B cell (primary cell): Measurements from ENCODE around the gene CCDC102A.

ENCODE experiments used
- EZH2 ChIP-seq: IDR thresholded peaks from 2 replicates; pipeline ENCODE4 v1.6.1; 2012; ENCODE audit warnings: borderline replicate concordance, low read depth, mild to moderate bottlenecking, moderate library complexity, low read length; ENCODE audit not compliant: insufficient read depth, poor library complexity, severe bottlenecking
- TF ChIP-seq, protein P1 (sequence below): fragments of 200-600 bp; IDR thresholded peaks from one replicate; pipeline ENCODE4 v1.8.0; 2022; ENCODE audit warnings: antibody characterized with exemption, mild to moderate bottlenecking

DNA sequence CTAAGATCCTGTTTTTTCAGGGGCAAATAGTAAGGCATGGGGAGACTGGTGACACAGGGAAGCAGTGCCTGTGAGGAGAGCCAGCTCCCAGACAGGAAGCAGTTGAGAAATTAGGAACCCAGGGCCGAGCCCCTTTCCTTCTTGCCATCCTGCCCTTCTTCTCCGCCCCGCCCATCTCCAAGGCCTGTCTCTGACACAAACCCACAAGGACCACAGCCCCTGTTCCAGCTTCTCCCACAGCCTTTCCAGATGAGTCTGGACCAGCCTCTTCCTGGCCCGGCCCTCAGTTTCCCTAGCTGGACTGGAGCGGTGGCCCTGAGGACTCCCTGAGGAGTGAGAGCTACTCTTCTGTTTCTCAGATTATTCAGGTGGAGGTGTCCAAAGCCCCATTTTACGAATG lies 9.9 kb downstream of the CCDC102A start:
- TF ChIP-seq, protein P1, sequence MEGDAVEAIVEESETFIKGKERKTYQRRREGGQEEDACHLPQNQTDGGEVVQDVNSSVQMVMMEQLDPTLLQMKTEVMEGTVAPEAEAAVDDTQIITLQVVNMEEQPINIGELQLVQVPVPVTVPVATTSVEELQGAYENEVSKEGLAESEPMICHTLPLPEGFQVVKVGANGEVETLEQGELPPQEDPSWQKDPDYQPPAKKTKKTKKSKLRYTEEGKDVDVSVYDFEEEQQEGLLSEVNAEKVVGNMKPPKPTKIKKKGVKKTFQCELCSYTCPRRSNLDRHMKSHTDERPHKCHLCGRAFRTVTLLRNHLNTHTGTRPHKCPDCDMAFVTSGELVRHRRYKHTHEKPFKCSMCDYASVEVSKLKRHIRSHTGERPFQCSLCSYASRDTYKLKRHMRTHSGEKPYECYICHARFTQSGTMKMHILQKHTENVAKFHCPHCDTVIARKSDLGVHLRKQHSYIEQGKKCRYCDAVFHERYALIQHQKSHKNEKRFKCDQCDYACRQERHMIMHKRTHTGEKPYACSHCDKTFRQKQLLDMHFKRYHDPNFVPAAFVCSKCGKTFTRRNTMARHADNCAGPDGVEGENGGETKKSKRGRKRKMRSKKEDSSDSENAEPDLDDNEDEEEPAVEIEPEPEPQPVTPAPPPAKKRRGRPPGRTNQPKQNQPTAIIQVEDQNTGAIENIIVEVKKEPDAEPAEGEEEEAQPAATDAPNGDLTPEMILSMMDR: no peak
- TF ChIP-seq EZH2: no peak
